ENCODE measurements around the gene MPO. TPM values are rescaled to one million over a fixed set of nuclear protein-coding genes. Genes with fewer than 3 reads are reported as not detected.

Gene MPO
- total and polyA plus RNA-seq, 2 experiments from 2014 or later, result not detected

DNA sequence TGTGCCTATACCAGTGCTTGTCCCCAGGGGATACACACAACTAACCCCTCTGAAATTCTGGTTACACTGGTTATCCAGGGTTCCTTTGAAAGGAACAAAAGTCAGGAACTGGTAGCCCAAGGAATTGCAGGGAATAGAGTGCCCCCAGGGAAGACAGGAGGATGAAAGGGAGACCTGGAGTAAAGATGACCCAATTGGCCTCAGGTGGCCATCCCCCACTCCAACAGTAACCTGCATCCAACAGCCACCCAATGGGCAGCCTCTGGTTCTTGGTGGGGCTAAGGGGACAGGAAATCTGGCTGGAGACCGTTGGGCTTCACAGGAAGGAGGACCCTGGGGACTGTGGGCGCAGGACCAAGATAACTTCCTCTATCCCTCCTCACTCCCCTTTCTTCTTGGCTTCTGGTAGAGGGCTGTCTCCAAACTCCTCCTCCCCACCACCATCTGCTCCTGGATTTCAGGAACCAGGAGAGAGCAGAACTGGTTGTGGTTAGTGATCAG, 826 bp upstream of the MPO start:
- TF ChIP-seq CTCF (IDR thresholded peaks at IDR 0.05; ENCODE audit: low read depth, low read length), result no peak
- DNase-seq (ENCODE audit: low read depth in 1 of 2, low spot score in 1 of 2), result no peak
- no peaks in the 10 kb centered on the region for H3K4me1 ChIP-seq (ENCODE audit: low read depth)
- H3K9me3 ChIP-seq (ENCODE audit: low read depth), result no peaks in the 10 kb centered on the region
- no peaks in the 10 kb centered on the region for H3K36me3 ChIP-seq
- H3K27me3 ChIP-seq, result no peaks in the 10 kb centered on the region
- H3K27ac ChIP-seq, result no peak overlapping the region
- no peak overlapping the region for H3K4me3 ChIP-seq

GRCh38 chr17:58279736-58280479, 827 bp downstream of the MPO start:
- Histone ChIP-seq H3K4me1 (ENCODE audit: low read depth) (no peaks in the 10 kb centered on the region), H3K27ac (no peak overlapping the region), H3K9me3 (ENCODE audit: low read depth) (no peaks in the 10 kb centered on the region), H3K27me3 (no peaks in the 10 kb centered on the region), H3K36me3 (no peaks in the 10 kb centered on the region), H3K4me3 (no peak overlapping the region)
- no peak for DNase-seq (ENCODE audit: low read depth in 1 of 2, low spot score in 1 of 2)
- TF ChIP-seq CTCF (IDR thresholded peaks at IDR 0.05; ENCODE audit: low read depth, low read length), result no peak

- no peaks in the 10 kb centered on the region for H3K27me3 ChIP-seq
- no peaks in the 10 kb centered on the region for H3K9me3 ChIP-seq (ENCODE audit: low read depth)
- peak in 1 of 2 donors; percentile 68 for DNase-seq (ENCODE audit: low read depth in 1 of 2, low spot score in 1 of 2)
- no peak overlapping the region for H3K4me3 ChIP-seq
- no peaks in the 10 kb centered on the region for H3K36me3 ChIP-seq
- H3K27ac ChIP-seq, result no peak overlapping the region
- no peaks in the 10 kb centered on the region for H3K4me1 ChIP-seq (ENCODE audit: low read depth)
- TF ChIP-seq CTCF (IDR thresholded peaks at IDR 0.05; ENCODE audit: low read depth, low read length), result no peak
Observed at GRCh38 chr17:58279016-58279711, 1.6 kb downstream of the MPO start.

- Histone ChIP-seq H3K9me3 (ENCODE audit: low read depth) (no peaks in the 10 kb centered on the region), H3K36me3 (no peaks in the 10 kb centered on the region), H3K27ac (no peak overlapping the region), H3K27me3 (no peaks in the 10 kb centered on the region), H3K4me3 (no peak overlapping the region), H3K4me1 (ENCODE audit: low read depth) (no peaks in the 10 kb centered on the region)
- DNase-seq (ENCODE audit: low read depth in 1 of 2, low spot score in 1 of 2), result no peak
- no peak for TF ChIP-seq CTCF (IDR thresholded peaks at IDR 0.05; ENCODE audit: low read depth, low read length)
Observed at GRCh38 chr17:58278661-58279015, 2.1 kb downstream of the MPO start.

GRCh38 chr17:58277802-58278595, 2.7 kb downstream of the MPO start:
- DNase-seq (ENCODE audit: low read depth in 1 of 2, low spot score in 1 of 2), result no peak
- H3K4me3 ChIP-seq, result no peak overlapping the region
- no peaks in the 10 kb centered on the region for H3K27me3 ChIP-seq
- H3K4me1 ChIP-seq (ENCODE audit: low read depth), result no peaks in the 10 kb centered on the region
- no peaks in the 10 kb centered on the region for H3K36me3 ChIP-seq
- no peak overlapping the region for H3K27ac ChIP-seq
- no peak for TF ChIP-seq CTCF (IDR thresholded peaks at IDR 0.05; ENCODE audit: low read depth, low read length)
- H3K9me3 ChIP-seq (ENCODE audit: low read depth), result no peaks in the 10 kb centered on the region

Data from cardiac muscle cell (in vitro differentiated cells and primary cell).